BJ (cell line): ENCODE measurements around the gene MYOM3. TPM values are rescaled to one million over a fixed set of nuclear protein-coding genes. Genes with fewer than 3 reads are reported as not detected.

Source experiments
- CTCF ChIA-PET: fragments of 350-600 bp; formaldehyde crosslinking; extraction: SDS; loops from one replicate; lab custom pipeline; 2021; ENCODE audit warnings: antibody characterized with exemption, inconsistent platforms; lab: Yijun Ruan, JAX
- POLR2A ChIA-PET: fragments of 300-600 bp; sonication (Branson Sonifier 250); formaldehyde crosslinking; extraction: SDS; loops from one replicate; lab custom pipeline; 2021; ENCODE audit warnings: antibody characterized with exemption; lab: Charles Lee
- DNase-seq: peaks from one replicate; pipeline ENCODE4 v3.0.0-alpha.2; 2011; ENCODE audit warnings: low read depth
- H3K27me3 ChIP-seq: 2 replicates; pipeline ENCODE4 v1.6.0; 2011; ENCODE audit warnings: low read length; ENCODE audit not compliant: control insufficient read depth, insufficient read depth
- H3K36me3 ChIP-seq: 2 replicates; pipeline ENCODE4 v1.5.1; 2011; ENCODE audit warnings: low read length; ENCODE audit not compliant: control insufficient read depth, insufficient read depth
- H3K4me3 ChIP-seq: 2 replicates; pipeline ENCODE4 v1.5.1; 2011; ENCODE audit warnings: low read depth, mild to moderate bottlenecking, control low read depth, low read length
- polyA plus RNA-seq: library from polyadenylated mRNA; depleted of rRNA; stranded (reverse); fragments of >200 nt; gene quantifications from 2 replicates; pipeline ENCODE4 v1.2.3, GENCODE V29; 2011
- TF ChIP-seq, protein P1 (sequence below): IDR thresholded peaks from 2 replicates; pipeline ENCODE4 v1.5.1; 2011; ENCODE audit warnings: low read depth, mild to moderate bottlenecking, control low read depth, inconsistent platforms, low read length, moderate library complexity; ENCODE audit not compliant: insufficient read depth

The MYOM3 gene
- polyA plus RNA-seq, 1 experiment = not detected

DNA sequence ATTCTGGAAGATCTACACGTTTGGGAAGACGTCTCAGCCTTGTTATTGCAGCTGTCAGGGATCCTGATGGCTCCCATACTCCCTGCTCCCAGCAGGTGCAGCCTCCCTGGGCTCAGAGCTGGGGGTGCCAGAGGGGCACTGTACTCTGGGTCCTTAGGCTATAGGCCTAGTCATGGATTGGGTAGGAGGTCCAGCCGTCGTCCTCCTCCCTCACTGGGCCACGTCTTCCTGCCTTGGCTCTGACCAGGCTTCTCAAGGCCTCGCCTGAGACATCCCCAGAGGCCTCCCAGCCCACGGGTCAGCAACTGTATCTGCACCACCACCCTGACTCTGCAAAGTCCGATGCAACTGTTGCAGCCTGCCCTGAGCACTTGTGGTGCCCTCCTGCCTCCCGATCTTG, 18.2 kb downstream of the MYOM3 start:
- H3K4me3 ChIP-seq = no peak overlapping the region
- ChIA-PET CTCF (interaction anchor here (1.5 kb wide), 1 partner anchor 10 kb away, joined by 3 read pairs; no protein-coding TSS in a partner anchor), POLR2A (no interaction called here)
- no peak for DNase-seq
- no peaks in the 10 kb centered on the region for H3K36me3 ChIP-seq
- H3K27me3 ChIP-seq = no peaks in the 10 kb centered on the region; the same call in none of the 2 replicates
- TF ChIP-seq, protein P1, sequence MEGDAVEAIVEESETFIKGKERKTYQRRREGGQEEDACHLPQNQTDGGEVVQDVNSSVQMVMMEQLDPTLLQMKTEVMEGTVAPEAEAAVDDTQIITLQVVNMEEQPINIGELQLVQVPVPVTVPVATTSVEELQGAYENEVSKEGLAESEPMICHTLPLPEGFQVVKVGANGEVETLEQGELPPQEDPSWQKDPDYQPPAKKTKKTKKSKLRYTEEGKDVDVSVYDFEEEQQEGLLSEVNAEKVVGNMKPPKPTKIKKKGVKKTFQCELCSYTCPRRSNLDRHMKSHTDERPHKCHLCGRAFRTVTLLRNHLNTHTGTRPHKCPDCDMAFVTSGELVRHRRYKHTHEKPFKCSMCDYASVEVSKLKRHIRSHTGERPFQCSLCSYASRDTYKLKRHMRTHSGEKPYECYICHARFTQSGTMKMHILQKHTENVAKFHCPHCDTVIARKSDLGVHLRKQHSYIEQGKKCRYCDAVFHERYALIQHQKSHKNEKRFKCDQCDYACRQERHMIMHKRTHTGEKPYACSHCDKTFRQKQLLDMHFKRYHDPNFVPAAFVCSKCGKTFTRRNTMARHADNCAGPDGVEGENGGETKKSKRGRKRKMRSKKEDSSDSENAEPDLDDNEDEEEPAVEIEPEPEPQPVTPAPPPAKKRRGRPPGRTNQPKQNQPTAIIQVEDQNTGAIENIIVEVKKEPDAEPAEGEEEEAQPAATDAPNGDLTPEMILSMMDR = no peak

- ChIA-PET POLR2A (no interaction called here), CTCF (interaction anchor here (1.5 kb wide), 1 partner anchor 10 kb away, joined by 3 read pairs; no protein-coding TSS in a partner anchor)
- Histone ChIP-seq H3K27me3 (peaks cover 3% of the 10 kb centered on the region; the same call in 1 of the 2 replicates), H3K36me3 (no peaks in the 10 kb centered on the region), H3K4me3 (no peak overlapping the region)
- TF ChIP-seq, protein P1 = no peak
- DNase-seq = no peak
Observed at GRCh38 chr1:24092979-24093378, 19.0 kb downstream of the MYOM3 start.

DNA sequence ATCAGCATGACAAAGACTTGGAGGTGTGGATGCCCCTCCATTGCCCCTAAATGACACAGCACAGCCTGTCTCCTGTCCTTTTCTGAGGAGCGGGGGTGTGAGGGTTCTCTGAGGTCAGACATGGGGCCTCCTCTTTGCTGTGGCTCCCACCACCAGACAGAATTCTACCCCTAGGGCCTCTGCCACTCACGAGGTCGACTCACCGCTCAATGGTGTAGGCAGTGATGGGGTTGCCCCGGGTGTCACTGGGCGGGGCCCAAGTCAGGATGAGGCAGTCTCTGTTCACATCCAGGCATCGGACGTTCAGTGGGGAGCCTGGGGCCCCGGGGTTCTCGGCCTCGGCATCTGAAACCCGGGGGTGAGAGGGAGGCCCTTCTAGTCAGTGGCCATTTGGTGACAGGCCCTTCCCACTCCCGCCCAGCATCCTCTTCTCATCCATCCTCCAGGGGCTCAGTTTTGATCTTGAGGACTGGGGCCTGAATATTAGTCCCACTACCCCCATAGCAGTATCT, 19.9 kb downstream of the MYOM3 start:
- CTCF ChIA-PET = no interaction called here
- H3K4me3 ChIP-seq = no peak overlapping the region
- TF ChIP-seq, protein P1 = no peak
- peaks cover 3% of the 10 kb centered on the region; the same call in 1 of the 2 replicates for H3K27me3 ChIP-seq
- DNase-seq = no peak
- H3K36me3 ChIP-seq = no peaks in the 10 kb centered on the region
- POLR2A ChIA-PET = no interaction called here

DNA sequence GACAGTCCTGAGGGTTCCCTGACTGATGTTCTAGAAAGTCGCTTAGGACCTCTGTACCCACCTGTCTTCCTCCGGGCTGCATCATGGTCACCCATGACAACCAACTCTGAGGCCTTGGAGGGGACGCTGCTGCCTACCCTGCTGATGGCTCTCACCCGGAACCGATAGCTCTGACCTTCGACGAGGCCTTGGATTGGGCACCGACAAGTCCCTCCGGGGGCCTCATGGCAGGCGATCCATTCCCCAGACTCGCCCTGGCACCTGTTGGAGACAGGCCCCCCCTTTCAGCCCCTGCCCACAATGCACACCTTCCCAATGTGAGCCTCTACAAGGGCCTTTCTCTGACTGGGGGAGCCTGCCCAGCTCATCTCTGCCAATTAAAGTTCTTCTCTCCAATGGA, 21.2 kb downstream of the MYOM3 start:
- DNase-seq = no peak
- Histone ChIP-seq H3K27me3 (peaks cover 8% of the 10 kb centered on the region), H3K36me3 (no peaks in the 10 kb centered on the region), H3K4me3 (no peak overlapping the region)
- POLR2A ChIA-PET = no interaction called here
- TF ChIP-seq, protein P1 = no peak
- CTCF ChIA-PET = no interaction called here

DNA sequence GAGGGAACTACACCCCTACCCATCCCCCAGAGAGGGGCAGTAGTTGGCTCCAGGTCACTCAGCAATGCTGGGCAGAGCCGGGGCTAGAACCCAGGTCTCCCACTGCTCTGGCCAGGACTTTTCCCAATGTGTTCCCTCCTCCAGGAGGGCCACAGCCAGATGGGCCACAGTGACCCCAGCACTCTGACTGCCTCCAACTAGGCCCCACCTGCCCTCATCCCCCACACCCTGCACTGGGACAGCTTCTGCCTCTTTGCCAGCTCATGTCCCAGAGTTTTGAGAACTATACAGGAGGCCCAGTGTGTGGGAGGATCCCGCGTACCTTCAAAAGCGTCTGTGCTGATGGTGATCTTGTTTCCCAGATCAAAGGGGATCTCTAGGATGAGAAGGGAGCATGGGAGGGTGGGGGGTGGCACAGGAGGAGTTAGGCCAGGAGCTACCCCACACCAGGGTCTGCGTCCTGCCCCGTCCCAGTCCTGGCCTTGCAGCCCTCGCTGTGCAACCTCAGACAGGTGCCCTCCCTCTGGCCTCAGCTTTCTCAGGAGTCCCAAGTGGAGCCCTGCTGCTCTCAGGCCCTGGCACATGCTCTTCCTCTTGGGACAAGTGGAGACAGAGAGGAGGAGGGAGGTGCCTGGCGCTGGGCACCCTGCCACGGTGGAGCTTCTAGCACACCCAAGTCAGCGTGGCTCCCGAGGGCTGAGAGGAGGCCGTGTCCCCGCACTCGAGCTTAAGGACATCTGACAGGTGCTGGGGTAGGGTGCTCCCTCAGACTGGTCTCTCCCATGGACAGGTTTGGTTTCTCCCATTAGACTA, 22.0 kb downstream of the MYOM3 start:
- CTCF ChIA-PET = interaction anchor here (0.7 kb wide), 1 partner anchor 19 kb away, joined by 3 read pairs; no protein-coding TSS in a partner anchor
- no peak overlapping the region for H3K4me3 ChIP-seq
- POLR2A ChIA-PET = no interaction called here
- no peak for DNase-seq
- H3K36me3 ChIP-seq = no peaks in the 10 kb centered on the region
- TF ChIP-seq, protein P1 = no peak
- peaks cover 8% of the 10 kb centered on the region for H3K27me3 ChIP-seq
